Breast epithelium (tissue), 3 donors: ENCODE results near the gene TRIM24.
"Not testable (repeated sequence)": the region's sequence is repeated elsewhere in the genome, so short reads cannot be mapped to it uniquely, and the experiment has no call there.

Experiments
- CTCF ChIP-seq, 3 donors: fragments of 450-650 bp; IDR thresholded peaks; one replicate each; pipeline ENCODE4 v1.5.1; 2016 to 2017; ENCODE audit warnings: antibody characterized with exemption in 3 of 3, mild to moderate bottlenecking in 3 of 3, moderate library complexity in 3 of 3
- POLR2A ChIP-seq: fragments of 450-650 bp; IDR thresholded peaks from one replicate; pipeline ENCODE4 v1.6.1; 2016; ENCODE audit warnings: antibody characterized with exemption, mild to moderate bottlenecking, moderate library complexity

- not testable (repeated sequence) for TF ChIP-seq POLR2A; CTCF (IDR thresholded peaks at IDR 0.05)
These were observed 48.0 kb upstream of the TRIM24 start for GRCh38 chr7:138412077-138412476.
